HEK293T (cell line): ENCODE data around the gene MCF2L.

Source experiments
- CTCF ChIA-PET: fragments of 350-600 bp; formaldehyde crosslinking; extraction: SDS; loops from one replicate; lab custom pipeline; 2021; ENCODE audit warnings: antibody characterized with exemption, inconsistent platforms; lab: Yijun Ruan, JAX
- POLR2A ChIA-PET: fragments of 350-600 bp; formaldehyde crosslinking; extraction: SDS; loops from one replicate; lab custom pipeline; 2020; ENCODE audit warnings: antibody characterized with exemption, inconsistent platforms; lab: Yijun Ruan, JAX
- DNase-seq: peaks from one replicate; pipeline ENCODE4 v3.0.0; 2012; ENCODE audit warnings: mixed read lengths; ENCODE audit errors: extremely low spot score
- ARNT ChIP-seq: fragments of 450-650 bp; IDR thresholded peaks from 2 replicates; pipeline ENCODE4 v1.6.1; 2017; ENCODE audit warnings: mild to moderate bottlenecking
- BHLHE40 ChIP-seq: fragments of 450-650 bp; IDR thresholded peaks from 2 replicates; pipeline ENCODE4 v1.6.1; 2016; ENCODE audit warnings: mild to moderate bottlenecking, moderate library complexity, borderline replicate concordance
- CTBP1 ChIP-seq: fragments of 450-650 bp; IDR thresholded peaks from 2 replicates; pipeline ENCODE4 v1.6.1; 2016; ENCODE audit warnings: borderline replicate concordance
- ELF4 ChIP-seq: fragments of 450-650 bp; IDR thresholded peaks from 2 replicates; pipeline ENCODE4 v1.6.1; 2017; ENCODE audit warnings: antibody characterized with exemption
- FOXA1 ChIP-seq: fragments of 450-650 bp; IDR thresholded peaks from 2 replicates; pipeline ENCODE4 v1.6.1; 2016; ENCODE audit warnings: mild to moderate bottlenecking
- FOXK2 ChIP-seq: fragments of 450-650 bp; IDR thresholded peaks from 2 replicates; pipeline ENCODE4 v1.6.1; 2016; ENCODE audit warnings: mild to moderate bottlenecking
- FOXM1 ChIP-seq: fragments of 450-650 bp; IDR thresholded peaks from 2 replicates; pipeline ENCODE4 v1.6.1; 2017; ENCODE audit warnings: mild to moderate bottlenecking, borderline replicate concordance
- HDGF ChIP-seq: fragments of 450-650 bp; IDR thresholded peaks from 2 replicates; pipeline ENCODE4 v1.6.1; 2017; ENCODE audit warnings: antibody characterized with exemption, borderline replicate concordance
- L3MBTL2 ChIP-seq: fragments of 450-650 bp; conservative IDR thresholded peaks from 2 replicates; pipeline ENCODE4 v1.6.1; 2016; ENCODE audit warnings: mild to moderate bottlenecking
- LEF1 ChIP-seq: fragments of 450-650 bp; IDR thresholded peaks from 2 replicates; pipeline ENCODE4 v1.6.1; 2017; ENCODE audit warnings: mild to moderate bottlenecking, borderline replicate concordance
- NFRKB ChIP-seq: fragments of 450-650 bp; IDR thresholded peaks from 2 replicates; pipeline ENCODE4 v1.6.1; 2016; ENCODE audit warnings: mild to moderate bottlenecking, moderate library complexity
- SP1 ChIP-seq: fragments of 450-650 bp; IDR thresholded peaks from 2 replicates; pipeline ENCODE4 v1.6.1; 2017
- SUZ12 ChIP-seq: fragments of 450-650 bp; IDR thresholded peaks from 2 replicates; pipeline ENCODE4 v1.6.1; 2016; ENCODE audit warnings: mild to moderate bottlenecking
- TARDBP ChIP-seq: fragments of 450-650 bp; IDR thresholded peaks from 2 replicates; pipeline ENCODE4 v1.6.1; 2016
- ZNF384 ChIP-seq: fragments of 450-650 bp; IDR thresholded peaks from 2 replicates; pipeline ENCODE4 v1.6.1; 2016
- TF ChIP-seq, protein P1 (sequence below): fragments of 450-650 bp; IDR thresholded peaks from 2 replicates; pipeline ENCODE4 v1.6.1; 2016

The MCF2L gene

DNA sequence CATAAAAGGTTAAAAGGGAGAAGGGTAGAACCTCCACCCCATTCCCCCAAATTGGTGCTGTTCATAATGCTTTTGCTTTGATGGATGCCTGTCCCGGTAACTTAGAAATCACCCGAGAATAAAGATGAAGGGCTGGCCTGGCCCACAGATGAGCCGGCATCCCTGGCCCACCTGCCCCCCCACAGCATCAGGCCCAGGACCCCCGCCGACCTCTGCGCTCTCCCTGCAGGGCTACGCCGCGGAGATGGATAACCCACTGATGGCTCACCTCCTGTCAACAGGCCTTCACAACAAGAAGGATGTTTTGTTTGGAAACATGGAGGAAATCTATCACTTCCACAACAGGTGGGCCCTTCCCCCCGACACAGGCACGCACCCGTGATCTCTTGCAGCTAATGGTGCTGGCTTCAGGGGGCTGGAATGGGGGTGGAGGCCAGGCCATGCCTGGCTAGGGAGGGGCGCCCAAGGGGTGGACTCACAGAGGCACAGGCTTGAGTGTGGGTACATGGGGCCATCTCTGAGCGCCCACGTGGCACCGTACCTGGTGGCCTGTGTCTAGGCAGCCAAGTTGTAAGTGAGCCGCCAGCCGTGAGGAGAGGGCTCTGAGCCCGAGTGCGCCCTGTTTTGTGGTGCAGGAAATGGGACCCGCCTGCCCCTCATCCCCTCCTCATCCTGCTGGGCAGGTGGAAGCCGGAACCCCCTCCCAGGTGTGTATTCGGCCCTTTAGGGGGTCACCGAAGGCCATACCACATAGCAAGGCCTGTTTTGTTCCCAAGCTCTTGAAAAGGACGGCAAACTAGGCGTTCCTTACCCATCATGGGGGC is 113.4 kb downstream of the MCF2L start:
- no peak for TF ChIP-seq TARDBP
- no peak for TF ChIP-seq ARNT
- no peak for TF ChIP-seq ZNF384
- TF ChIP-seq ELF4, result no peak
- no peak for TF ChIP-seq SP1
- TF ChIP-seq BHLHE40, result no peak
- TF ChIP-seq FOXK2, result no peak
- no peak for TF ChIP-seq FOXM1
- POLR2A ChIA-PET, result no interaction called here

DNA sequence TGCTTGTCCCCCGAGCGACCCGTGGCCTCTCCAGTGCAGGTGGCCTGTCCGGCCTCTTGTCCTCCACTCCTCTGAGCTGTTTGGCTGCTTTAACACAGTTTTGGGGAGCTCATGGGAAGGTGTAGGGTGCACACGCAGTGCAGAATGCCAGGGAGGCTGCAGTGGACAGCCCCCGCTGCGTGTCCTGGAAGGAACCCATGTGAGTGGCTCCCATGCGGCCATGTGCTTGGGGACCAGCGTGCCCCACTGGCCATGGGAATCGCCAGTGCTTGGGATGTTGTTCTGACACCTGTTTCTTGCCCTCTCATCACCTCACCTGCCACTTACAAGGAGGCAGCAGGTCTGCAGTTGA is 114.0 kb downstream of the MCF2L start:
- TF ChIP-seq TARDBP (no peak), ARNT (no peak), SP1 (no peak), BHLHE40 (no peak), FOXM1 (no peak), HDGF (no peak), FOXA1 (no peak), LEF1 (no peak), L3MBTL2 (no peak), SUZ12 (no peak)
- POLR2A ChIA-PET, result no interaction called here
- CTCF ChIA-PET, result no interaction called here
- no peak for DNase-seq

More for the DNA sequence above, 113.4 kb downstream of the MCF2L start:
- DNase-seq, result no peak
- CTCF ChIA-PET, result no interaction called here

DNA sequence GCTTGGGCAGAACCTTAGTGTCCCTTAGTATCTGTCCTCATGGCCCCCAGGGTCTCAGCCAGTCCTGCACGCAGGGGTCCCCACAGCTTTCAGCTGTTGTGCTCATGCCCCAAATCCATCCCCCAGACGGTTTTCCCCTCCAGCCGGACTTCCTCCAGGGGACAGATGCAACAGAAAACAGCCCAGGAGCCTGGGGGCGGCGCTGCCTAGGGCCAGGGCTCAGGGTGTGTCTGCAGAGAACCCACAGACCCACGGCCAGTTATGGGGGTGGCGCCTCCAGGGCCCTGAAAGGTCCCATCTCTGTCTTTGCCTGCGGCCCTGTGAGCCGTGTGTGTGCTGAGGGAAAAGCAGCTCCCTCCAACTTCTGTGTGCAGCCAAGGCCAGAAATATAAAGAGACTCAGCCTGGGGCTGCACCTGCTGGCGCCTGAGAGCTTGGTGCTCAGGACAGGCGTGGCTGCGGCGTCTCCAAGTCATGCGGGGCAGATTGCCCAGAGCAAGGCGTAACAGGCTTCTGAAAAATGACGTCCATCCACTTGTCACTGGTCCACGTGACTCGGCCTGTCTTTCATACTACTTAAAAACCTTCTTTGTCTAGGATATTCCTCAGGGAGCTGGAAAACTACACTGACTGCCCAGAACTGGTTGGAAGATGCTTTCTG is 114.5 kb downstream of the MCF2L start:
- no peak for TF ChIP-seq ELF4
- TF ChIP-seq CTBP1, result no peak
- no peak for TF ChIP-seq FOXK2
- no peak for TF ChIP-seq SP1
- no peak for TF ChIP-seq L3MBTL2
- TF ChIP-seq BHLHE40, result no peak
- no peak for TF ChIP-seq SUZ12
- TF ChIP-seq ARNT, result no peak
- no peak for TF ChIP-seq FOXA1
- TF ChIP-seq HDGF, result no peak
- TF ChIP-seq, protein P1, sequence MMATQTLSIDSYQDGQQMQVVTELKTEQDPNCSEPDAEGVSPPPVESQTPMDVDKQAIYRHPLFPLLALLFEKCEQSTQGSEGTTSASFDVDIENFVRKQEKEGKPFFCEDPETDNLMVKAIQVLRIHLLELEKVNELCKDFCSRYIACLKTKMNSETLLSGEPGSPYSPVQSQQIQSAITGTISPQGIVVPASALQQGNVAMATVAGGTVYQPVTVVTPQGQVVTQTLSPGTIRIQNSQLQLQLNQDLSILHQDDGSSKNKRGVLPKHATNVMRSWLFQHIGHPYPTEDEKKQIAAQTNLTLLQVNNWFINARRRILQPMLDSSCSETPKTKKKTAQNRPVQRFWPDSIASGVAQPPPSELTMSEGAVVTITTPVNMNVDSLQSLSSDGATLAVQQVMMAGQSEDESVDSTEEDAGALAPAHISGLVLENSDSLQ, result no peak
- no peak for TF ChIP-seq FOXM1
- TF ChIP-seq LEF1, result no peak
- TF ChIP-seq NFRKB, result no peak
- TF ChIP-seq ZNF384, result no peak
- TF ChIP-seq TARDBP, result no peak
- ChIA-PET POLR2A (no interaction called here), CTCF (interaction anchor here (0.6 kb wide), 1 partner anchor 641 kb away, joined by 3 read pairs; no protein-coding TSS in a partner anchor)
- no peak for DNase-seq

DNA sequence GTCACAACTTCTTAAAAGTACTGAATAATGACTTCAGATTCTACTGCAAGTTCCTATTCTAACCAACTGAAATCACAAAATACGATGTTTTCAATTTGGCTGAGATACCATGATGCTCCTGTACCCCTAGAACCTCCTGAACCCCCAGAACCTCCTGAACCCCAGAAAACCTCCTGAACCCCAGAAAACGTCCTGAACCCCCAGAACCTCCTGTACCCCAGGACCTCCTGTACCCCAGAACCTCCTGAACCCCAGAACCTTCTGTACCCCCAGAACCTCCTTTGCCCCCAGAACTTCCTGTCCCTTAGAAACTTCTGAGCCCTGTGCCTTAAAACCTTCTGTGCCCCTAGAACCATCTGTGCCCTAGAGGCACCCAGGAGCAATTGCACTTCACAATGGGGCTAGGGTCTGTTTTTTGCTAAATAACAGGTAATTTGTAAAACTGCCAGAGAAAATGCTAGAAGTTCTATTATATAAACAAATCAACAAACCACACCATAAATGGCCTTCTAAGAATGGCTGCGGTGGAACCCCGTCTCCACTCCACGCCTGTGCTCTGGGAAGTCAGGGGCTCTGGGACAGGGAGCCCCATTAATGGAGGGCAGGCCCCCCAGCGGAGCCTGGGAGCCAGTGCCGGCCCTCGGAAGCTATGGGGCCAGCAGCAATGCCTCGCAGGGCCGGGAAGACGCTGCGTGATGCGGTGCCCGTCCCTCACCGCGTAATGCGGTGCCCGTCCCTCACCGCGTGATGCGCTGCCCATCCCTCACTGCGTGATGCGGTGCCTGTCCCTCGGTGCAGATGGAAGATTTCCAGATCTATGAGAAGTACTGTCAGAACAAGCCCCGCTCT is 115.3 kb downstream of the MCF2L start:
- POLR2A ChIA-PET, result no interaction called here
- CTCF ChIA-PET, result interaction anchor here (0.6 kb wide), 1 partner anchor 641 kb away, joined by 3 read pairs; no protein-coding TSS in a partner anchor
- TF ChIP-seq TARDBP (no peak), ZNF384 (no peak), FOXK2 (no peak), ARNT (no peak), LEF1 (no peak), NFRKB (no peak), HDGF (no peak)
- TF ChIP-seq, protein P1, result no peak
- no peak for DNase-seq

DNA sequence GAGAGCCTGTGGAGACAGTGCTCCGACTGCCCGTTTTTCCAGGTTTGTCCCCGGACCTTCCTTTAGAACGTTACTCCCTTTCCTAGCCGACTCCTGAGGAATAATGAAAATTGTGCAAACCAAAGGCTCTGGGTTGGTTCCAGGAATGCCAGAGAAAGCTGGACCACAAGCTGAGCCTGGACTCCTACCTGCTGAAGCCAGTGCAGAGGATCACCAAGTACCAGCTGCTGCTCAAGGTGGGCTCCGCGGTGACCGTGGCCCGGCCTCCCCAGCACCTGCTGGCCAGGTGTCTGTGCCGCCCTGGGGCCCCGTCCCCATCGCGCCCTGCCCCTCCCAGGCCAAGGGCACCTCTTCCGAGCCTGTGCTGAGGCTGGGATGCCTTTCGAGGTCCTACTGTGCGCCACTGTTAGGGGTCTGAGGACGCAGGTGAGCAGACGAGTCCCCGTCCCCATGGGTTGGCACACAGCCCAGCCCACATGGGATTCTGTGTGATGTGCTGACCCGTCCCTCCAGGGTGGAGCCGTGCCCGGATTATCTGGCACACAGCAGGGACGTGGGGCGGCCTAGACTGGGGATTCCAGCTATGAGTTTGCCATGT is 116.0 kb downstream of the MCF2L start:
- POLR2A ChIA-PET, result no interaction called here
- CTCF ChIA-PET, result no interaction called here

More for the DNA sequence above, 116.0 kb downstream of the MCF2L start:
- TF ChIP-seq LEF1 (no peak), ELF4 (no peak), L3MBTL2 (no peak), ARNT (no peak), FOXK2 (no peak), FOXA1 (no peak), NFRKB (no peak), SUZ12 (no peak), HDGF (no peak), BHLHE40 (no peak), CTBP1 (no peak), FOXM1 (no peak)
- TF ChIP-seq, protein P1, result no peak
- no peak for DNase-seq
